Retinal pigment epithelial cell (primary cell): Measurements from ENCODE around the gene MOXD1.

Experiments
- DNase-seq: peaks from one replicate; pipeline ENCODE4 v3.0.0-alpha.2; 2010; ENCODE audit warnings: low read depth
- H3K4me3 ChIP-seq: 2 replicates; pipeline ENCODE4 v1.5.1; 2011; ENCODE audit warnings: mild to moderate bottlenecking, low read length, control low read depth, moderate library complexity
- CTCF ChIP-seq: conservative IDR thresholded peaks from 2 replicates; pipeline ENCODE4 v1.5.1; 2011; ENCODE audit warnings: low read depth, low read length, control low read depth, inconsistent platforms

MOXD1 gene

GRCh38 chr6:132257561-132257960 is 143.7 kb downstream of the MOXD1 start:
- no peak for DNase-seq
- TF ChIP-seq CTCF, result no peak
- no peak overlapping the region for H3K4me3 ChIP-seq

- no peak for TF ChIP-seq CTCF
- DNase-seq, result no peak
- H3K4me3 ChIP-seq, result no peak overlapping the region
Observed at GRCh38 chr6:132256457-132256856, 144.8 kb downstream of the MOXD1 start.

- no peak for DNase-seq
- no peak overlapping the region for H3K4me3 ChIP-seq
- TF ChIP-seq CTCF, result no peak
Observed at GRCh38 chr6:132253906-132254305, 147.4 kb downstream of the MOXD1 start.

- DNase-seq, result no peak
- TF ChIP-seq CTCF, result no peak
- H3K4me3 ChIP-seq, result no peak overlapping the region
Observed at GRCh38 chr6:132253211-132253610, 148.1 kb downstream of the MOXD1 start.

GRCh38 chr6:132252113-132252512 is 149.2 kb downstream of the MOXD1 start:
- DNase-seq, result no peak
- TF ChIP-seq CTCF, result no peak
- no peak overlapping the region for H3K4me3 ChIP-seq

- DNase-seq, result no peak
- H3K4me3 ChIP-seq, result no peak overlapping the region
- TF ChIP-seq CTCF, result no peak
Observed at GRCh38 chr6:132251711-132252110, 149.6 kb downstream of the MOXD1 start.

- DNase-seq, result no peak
- H3K4me3 ChIP-seq, result no peak overlapping the region
- no peak for TF ChIP-seq CTCF
Observed at GRCh38 chr6:132247381-132248159, 153.7 kb downstream of the MOXD1 start.
